Activated naive CD4-positive, alpha-beta T cell treated with anti-CD3 and anti-CD28 coated beads, Interleukin-2, amount 50 U/mL, for 16 hours (primary cell): ENCODE data around the gene PPIP5K2.

Experiments used
- DNase-seq: peaks from one replicate; pipeline ENCODE4 v3.0.0-alpha.2; 2020

The PPIP5K2 gene

GRCh38 chr5:103255691-103256090 is 135.6 kb downstream of the PPIP5K2 start:
- no peak for DNase-seq

- no peak for DNase-seq
Measured at GRCh38 chr5:103256178-103256577, 136.1 kb downstream of the PPIP5K2 start.

GRCh38 chr5:103258368-103258956 is 138.4 kb downstream of the PPIP5K2 start, which contains the start of gene MACIR:
Gene MACIR (plus strand): TSS chr5:103258763. CDS start chr5:103275920, 17,157 bp downstream.
- DNase-seq, result peak; percentile 88

GRCh38 chr5:103258957-103259704 is 139.0 kb downstream of the PPIP5K2 start:
- DNase-seq, result peak; percentile 69

- DNase-seq, result no peak
Measured at GRCh38 chr5:103259705-103260355, 139.7 kb downstream of the PPIP5K2 start.

GRCh38 chr5:103260951-103261350 is 140.8 kb downstream of the PPIP5K2 start:
- no peak for DNase-seq
